Uterus (tissue), 4 donors: Measurements from ENCODE around the gene IL26. TPM values are rescaled to one million over a fixed set of nuclear protein-coding genes. Genes with fewer than 3 reads are reported as not detected.

ENCODE experiments used
- DNase-seq, 2 donors: peaks; one replicate each; pipeline ENCODE4 v3.0.0-alpha.2; 2019 to 2020
- H3K27ac ChIP-seq, 2 donors: fragments of 200-600 bp; sonication (generic); 1 replicate in 1 of 2; 2 replicates in 1 of 2; pipeline ENCODE4 v1.5.1; 2016 to 2018
- H3K27me3 ChIP-seq, 2 donors: fragments of 200-600 bp; sonication (generic); one replicate each; pipeline ENCODE4 v1.5.1; 2018 to 2019; ENCODE audit warnings: control low read depth in 1 of 2
- H3K36me3 ChIP-seq, 2 donors: fragments of 200-600 bp; sonication (generic); one replicate each; pipeline ENCODE4 v1.5.1; 2019; ENCODE audit warnings: control low read depth in 1 of 2
- H3K4me1 ChIP-seq, 2 donors: fragments of 200-600 bp; sonication (generic); one replicate each; pipeline ENCODE4 v1.5.1; 2018 to 2019; ENCODE audit warnings: control low read depth in 1 of 2
- H3K4me3 ChIP-seq, 2 donors: fragments of 200-600 bp; sonication (generic); 1 replicate in 1 of 2; 2 replicates in 1 of 2; pipeline ENCODE4 v1.5.1; 2018 to 2019; ENCODE audit warnings: mild to moderate bottlenecking in 1 of 2
- H3K9me3 ChIP-seq, 2 donors: fragments of 200-600 bp; sonication (generic); one replicate each; pipeline ENCODE4 v1.5.1; 2019; ENCODE audit warnings: control low read depth in 1 of 2
- CTCF ChIP-seq, 4 experiments: fragments of 200-600 bp in 2 of 4; fragments of 450-650 bp in 2 of 4; sonication (generic) in 2 of 4; IDR thresholded peaks; one replicate each; pipeline ENCODE4 v1.5.1; 2016 to 2019; ENCODE audit warnings: antibody characterized with exemption in 4 of 4, mild to moderate bottlenecking in 2 of 4, moderate library complexity in 1 of 4
- POLR2A ChIP-seq, 2 donors: fragments of 450-650 bp; IDR thresholded peaks; one replicate each; pipeline ENCODE4 v1.6.1; 2016; ENCODE audit warnings: antibody characterized with exemption in 2 of 2, mild to moderate bottlenecking in 1 of 2, moderate library complexity in 1 of 2
- intact Hi-C: fragments of 100-400 bp; cut with DNase I; formaldehyde crosslinking; loops from one replicate; pipeline ENCODE4 v1.15.1; 2023; ENCODE audit warnings: low total_unique reads
- total RNA-seq, 4 donors: library from RNA; depleted of rRNA in 3 of 4; stranded (reverse); fragments of >200 nt in 3 of 4; gene quantifications; one replicate each; pipeline versions ENCODE4 v1.1.0 to v1.2.4, GENCODE V29; 2014 to 2023
- donor health status: DM: yes; HTN: yes; CAD: no.

IL26 gene
- total RNA-seq, 4 donors from 2014 or later, result not detected

GRCh38 chr12:68229956-68230355 lies 4.3 kb upstream of the IL26 start:
- H3K27me3 ChIP-seq, result no peaks in the 10 kb centered on the region
- intact Hi-C loops, result loop anchor here (10.0 kb wide), 1 partner anchor 85 kb away; no protein-coding TSS in a partner anchor
- no peaks in the 10 kb centered on the region for H3K9me3 ChIP-seq
- no peak overlapping the region for H3K27ac ChIP-seq
- H3K4me1 ChIP-seq, result no peaks in the 10 kb centered on the region
- no peak for TF ChIP-seq POLR2A (IDR thresholded peaks at IDR 0.05)
- no peak for TF ChIP-seq CTCF (IDR thresholded peaks at IDR 0.05)
- H3K4me3 ChIP-seq, result no peak overlapping the region
- no peak for DNase-seq
- H3K36me3 ChIP-seq, result no peaks in the 10 kb centered on the region

DNA sequence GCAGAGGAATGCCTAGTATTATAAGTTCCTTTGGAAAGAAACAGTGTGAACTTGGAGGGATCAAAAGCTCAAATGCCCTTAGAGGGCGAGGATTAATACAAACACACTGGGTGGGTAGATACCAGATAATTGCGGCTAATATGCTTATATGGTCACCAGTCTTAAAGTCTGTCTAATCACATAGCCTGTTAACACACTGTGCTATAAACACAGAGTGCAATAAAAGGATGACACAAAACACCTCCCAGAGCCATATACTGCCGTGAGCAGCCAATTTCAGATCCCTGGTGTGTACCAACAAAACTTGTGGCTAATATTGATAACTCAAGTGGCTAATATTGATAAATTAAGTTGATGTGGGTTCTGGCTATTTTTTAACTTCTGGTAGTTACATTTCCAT lies 1.7 kb upstream of the IL26 start:
- Histone ChIP-seq H3K4me1 (no peaks in the 10 kb centered on the region), H3K4me3 (no peak overlapping the region), H3K27ac (no peak overlapping the region), H3K9me3 (no peaks in the 10 kb centered on the region), H3K27me3 (no peaks in the 10 kb centered on the region), H3K36me3 (no peaks in the 10 kb centered on the region)
- DNase-seq, result no peak
- no peak for TF ChIP-seq CTCF (IDR thresholded peaks at IDR 0.05)
- no peak for TF ChIP-seq POLR2A (IDR thresholded peaks at IDR 0.05)
- intact Hi-C loops, result loop anchor here (10.0 kb wide), 1 partner anchor 87 kb away; no protein-coding TSS in a partner anchor

GRCh38 chr12:68224613-68225285 lies 861 bp downstream of the IL26 start:
- H3K4me1 ChIP-seq, result no peaks in the 10 kb centered on the region
- no peaks in the 10 kb centered on the region for H3K9me3 ChIP-seq
- no peaks in the 10 kb centered on the region for H3K27me3 ChIP-seq
- intact Hi-C loops, result loop anchor here (10.0 kb wide), 1 partner anchor 90 kb away; no protein-coding TSS in a partner anchor
- H3K4me3 ChIP-seq, result no peak overlapping the region
- H3K36me3 ChIP-seq, result no peaks in the 10 kb centered on the region
- no peak overlapping the region for H3K27ac ChIP-seq
- DNase-seq, result no peak
- TF ChIP-seq CTCF (IDR thresholded peaks at IDR 0.05), result no peak
- TF ChIP-seq POLR2A (IDR thresholded peaks at IDR 0.05), result no peak

DNA sequence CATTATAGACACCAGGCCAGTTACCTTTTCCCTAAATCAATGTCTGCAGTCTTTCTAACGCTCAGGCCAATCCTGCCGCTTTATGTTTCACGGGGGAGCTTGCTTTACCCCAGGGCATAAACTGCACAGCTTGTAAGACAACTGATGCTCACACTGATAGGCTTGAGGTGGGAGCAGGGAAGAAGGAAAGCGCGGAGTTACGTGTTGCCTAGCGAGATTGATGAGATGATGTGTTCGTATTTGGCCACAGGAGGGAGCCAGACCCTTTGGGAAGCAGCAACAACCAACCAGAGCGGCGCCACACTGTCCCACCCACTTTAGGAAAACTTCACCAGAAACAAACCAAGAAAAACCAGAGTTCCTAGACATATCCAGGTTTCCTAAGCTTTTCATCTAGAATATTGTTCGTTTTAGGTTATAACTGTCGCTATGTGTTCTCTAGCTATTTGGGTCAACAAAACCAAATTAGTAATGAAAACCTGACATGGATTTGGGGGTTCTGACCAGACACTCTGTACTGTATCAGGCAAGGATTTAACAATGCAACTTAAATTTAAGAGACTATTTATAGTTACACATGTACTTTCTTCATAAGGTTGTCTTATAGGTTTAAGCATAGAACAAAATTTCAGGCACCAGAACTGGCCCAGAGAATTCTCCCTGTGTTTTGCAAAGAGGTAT lies 2.4 kb downstream of the IL26 start:
- Histone ChIP-seq H3K36me3 (no peaks in the 10 kb centered on the region), H3K4me3 (no peak overlapping the region), H3K4me1 (no peaks in the 10 kb centered on the region), H3K27ac (peak overlapping the region; percentile 49 to 68), H3K27me3 (peaks cover 0 to 5% of the 10 kb centered on the region in 2 donors), H3K9me3 (no peaks in the 10 kb centered on the region)
- intact Hi-C loops, result loop anchor here (10.0 kb wide), 1 partner anchor 92 kb away; no protein-coding TSS in a partner anchor
- peak; percentile 80 to 90 for DNase-seq
- TF ChIP-seq CTCF (IDR thresholded peaks at IDR 0.05) (peak; percentile 79 to 86 (median 85)), POLR2A (IDR thresholded peaks at IDR 0.05) (no peak)

- DNase-seq, result no peak
- TF ChIP-seq CTCF (IDR thresholded peaks at IDR 0.05), result no peak
- no peak for TF ChIP-seq POLR2A (IDR thresholded peaks at IDR 0.05)
- intact Hi-C loops, result loop anchor here (10.0 kb wide), 1 partner anchor 92 kb away; no protein-coding TSS in a partner anchor
- Histone ChIP-seq H3K27ac (no peak overlapping the region), H3K36me3 (no peaks in the 10 kb centered on the region), H3K9me3 (no peaks in the 10 kb centered on the region), H3K4me3 (no peak overlapping the region), H3K27me3 (peaks cover 0 to 9% of the 10 kb centered on the region in 2 donors), H3K4me1 (no peaks in the 10 kb centered on the region)
Measured at GRCh38 chr12:68222326-68222725, 3.3 kb downstream of the IL26 start.
